ENCODE measurements around the gene DOCK10.

The DOCK10 gene

DNA sequence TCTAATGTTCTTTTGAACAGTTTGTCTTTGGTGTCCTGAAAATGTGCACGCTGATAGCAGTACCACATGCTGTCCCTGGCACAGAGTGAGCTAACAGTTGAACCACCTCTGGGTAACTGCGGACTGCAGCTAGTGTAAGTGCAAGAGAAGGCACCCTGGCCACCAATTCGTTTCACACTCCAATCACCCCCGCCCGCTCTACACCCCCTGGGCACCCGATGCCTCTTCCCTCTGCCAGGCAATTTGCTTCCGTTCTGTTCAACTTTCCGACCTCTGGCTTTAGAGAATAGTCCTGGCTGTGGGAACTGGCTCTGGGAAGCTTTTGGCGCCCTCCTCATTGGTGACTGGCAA, 1.4 kb downstream of the DOCK10 start:
- DNase-seq: peak; percentile 31 to 34

DNA sequence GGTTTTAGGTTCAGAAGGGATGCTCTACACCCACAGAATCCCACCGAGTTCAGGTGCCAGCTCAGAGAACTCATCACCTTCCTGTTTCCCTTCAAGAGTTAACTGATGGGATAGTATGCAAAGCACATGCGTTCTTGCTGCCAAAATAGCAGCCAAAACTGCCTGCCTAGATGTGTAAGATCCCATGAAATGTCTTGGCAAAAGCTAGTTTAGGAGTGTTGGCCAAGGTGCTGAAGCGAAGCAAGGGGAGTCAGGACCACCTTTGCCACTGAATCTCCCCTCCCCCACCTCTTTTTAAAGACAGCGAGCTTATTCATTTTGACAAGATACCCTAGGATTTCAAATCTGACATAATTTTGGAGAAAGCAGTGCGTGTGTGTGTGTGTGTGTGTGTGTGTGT, 2.1 kb downstream of the DOCK10 start:
- DNase-seq: no peak

DNA sequence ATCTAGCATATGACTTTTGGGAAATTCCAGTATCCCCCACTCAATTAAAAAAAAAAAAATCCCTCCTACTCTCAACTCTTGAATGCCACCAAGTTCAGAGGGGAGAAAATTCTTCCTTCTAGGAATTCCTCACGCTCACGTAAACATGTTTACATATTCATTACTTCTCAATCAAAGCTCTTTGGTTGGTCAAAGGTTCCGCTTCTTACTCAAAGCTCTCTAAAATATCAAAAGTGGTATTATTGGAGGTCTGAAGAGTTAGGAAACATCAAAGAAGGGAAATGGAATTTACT, 4.1 kb downstream of the DOCK10 start:
- DNase-seq: no peak

DNA sequence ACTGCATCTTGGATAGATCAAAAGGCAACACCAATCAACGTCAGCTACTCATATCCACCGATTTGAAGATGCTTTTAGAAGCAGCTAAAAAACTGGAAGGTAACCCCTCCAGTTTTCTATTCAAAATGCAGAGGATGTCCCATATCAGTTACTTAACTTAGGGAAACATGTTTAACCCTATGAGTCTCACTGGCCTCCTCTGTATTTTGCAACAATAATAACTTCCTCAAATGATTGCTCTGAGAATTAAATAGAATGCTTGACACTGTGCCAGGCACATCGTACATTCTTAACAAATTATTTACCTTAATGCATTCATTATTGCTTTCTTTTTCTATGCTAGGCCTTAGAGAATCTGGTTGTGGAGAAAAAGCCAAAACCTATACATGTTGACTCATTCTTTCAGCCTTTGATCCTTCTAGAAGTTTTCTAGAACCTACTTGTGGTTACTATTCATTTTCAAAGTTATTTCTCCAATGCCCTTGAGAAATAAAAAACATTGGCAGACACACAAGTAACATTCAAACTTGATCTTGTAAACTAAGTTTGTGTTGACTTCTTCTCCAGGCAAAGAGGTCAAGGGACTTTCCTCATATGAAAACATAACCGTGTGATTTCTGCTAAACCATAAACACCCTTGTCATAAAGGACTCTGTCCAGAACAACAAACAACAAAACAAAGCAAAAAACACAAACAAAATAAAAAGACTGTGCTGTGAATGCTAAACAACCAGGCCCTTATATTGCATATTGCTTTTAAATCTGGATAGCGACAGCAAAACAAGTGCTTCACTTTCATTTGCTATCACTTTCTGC, 4.6 kb downstream of the DOCK10 start:
- no peak for DNase-seq

DNA sequence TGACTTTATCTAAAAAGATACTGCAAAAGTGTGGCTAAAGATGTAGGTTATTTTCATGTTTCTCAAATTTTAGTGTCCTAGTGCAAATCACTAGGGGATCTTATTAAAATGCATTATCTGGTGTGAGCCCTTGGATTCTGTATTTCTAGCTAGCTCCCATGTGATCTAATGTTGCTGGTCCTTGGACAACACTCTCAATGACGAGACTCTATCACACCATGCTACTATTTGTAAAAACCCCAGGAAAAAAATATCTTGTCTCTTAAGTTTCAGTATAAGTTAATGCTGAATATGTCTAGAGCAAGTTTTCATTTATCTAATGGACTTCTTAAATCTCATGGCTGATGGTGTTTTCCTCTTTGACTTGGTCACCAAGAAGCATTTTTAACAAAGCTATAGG, 5.8 kb downstream of the DOCK10 start:
- DNase-seq: no peak

DNA sequence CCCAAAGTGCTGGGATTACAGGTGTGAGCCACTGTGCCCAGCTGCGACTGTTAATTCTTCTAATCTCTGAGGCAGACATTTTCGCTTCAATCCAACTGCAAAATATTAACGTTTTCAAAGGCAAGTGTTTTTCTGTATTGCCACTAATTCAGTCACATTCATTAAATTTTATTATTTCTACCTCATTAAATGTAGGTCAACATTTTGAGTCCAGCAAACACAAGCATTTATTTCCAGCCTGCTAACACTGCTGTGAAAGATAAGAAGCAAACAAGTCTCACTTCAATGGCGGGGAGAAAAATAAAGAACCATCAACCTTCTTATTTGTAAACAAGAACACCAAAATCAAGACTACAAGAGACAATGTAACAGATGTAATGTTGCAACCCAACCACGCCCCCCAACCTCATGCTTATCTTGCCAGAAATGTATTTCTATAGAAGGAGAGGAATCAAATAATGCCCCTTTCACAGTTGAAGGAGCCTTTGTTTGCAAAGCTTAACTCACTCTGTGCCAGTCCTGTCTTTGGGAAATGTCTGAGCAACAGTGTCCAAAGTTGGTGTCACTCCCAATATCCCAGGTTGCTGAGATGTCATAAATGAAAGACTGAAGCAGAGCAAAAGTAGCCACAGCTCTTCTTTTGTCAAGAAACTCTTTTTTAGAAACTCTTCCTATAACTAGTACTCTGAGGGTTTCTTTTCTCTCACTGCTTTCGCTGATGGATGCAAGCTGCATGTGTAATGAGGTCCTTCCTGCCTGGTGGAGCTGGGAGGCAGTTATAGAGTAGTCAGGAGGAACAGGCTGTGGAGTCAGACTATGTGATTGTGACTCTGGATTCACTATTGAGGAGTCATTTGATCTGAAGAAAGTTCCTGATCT, 8.6 kb downstream of the DOCK10 start:
- DNase-seq: no peak

DNA sequence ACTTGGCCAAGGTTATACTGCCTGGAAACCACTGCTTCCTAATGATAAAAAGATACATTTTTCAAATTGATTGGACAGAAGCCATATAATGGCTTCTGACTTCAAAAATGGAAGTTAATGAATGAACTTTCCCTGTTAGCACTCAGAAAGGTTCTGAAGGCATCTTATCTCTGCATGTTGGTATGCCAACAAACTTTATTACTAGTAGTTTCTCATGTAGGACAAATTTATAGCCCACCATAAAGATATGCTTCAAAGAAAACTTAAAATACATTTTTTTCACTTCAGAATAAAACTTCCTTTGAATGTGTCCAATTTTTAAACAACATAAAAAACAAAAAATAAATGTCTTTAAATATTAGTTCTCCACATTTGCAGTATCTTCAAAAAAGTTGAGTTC, 10.0 kb downstream of the DOCK10 start:
- no peak for DNase-seq

DNA sequence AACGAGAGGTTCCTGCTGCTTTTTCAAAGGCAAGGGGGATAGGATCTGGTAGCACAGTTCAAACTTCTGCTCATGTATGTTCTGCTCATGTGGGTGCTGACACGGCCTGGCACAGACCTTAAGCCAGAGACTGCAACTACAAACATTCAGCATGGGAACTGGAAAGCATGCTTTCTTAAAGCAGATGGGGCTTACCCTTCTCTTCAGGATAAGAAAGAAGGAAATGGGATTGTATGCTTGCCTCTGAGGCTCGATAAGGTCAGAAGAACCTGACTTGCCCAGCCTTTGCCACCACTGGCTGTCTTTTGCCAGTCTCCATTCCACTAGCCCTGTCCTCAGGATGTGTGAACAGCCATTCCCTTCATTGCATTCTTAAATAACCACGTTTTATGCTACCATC, 10.7 kb downstream of the DOCK10 start:
- DNase-seq: no peak

DNA sequence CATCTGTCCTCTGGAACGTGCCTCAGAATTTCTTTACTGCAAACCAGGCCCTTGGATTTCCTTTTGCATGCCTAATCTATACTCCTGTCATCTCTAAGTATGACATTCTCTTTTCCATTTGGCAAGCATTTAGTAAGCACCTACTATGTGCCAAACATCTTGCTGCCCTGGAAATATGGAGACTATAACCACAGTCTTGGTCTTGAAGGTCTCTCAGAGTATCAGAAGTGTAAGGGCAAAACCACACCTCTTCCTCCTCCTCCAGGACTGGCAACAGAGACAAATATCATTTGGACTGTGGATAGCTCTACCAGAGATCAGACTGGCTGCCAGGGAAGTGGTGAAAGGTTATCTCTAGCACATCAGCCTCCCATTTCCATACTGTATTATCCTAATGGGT, 11.4 kb downstream of the DOCK10 start:
- no peak for DNase-seq

DNA sequence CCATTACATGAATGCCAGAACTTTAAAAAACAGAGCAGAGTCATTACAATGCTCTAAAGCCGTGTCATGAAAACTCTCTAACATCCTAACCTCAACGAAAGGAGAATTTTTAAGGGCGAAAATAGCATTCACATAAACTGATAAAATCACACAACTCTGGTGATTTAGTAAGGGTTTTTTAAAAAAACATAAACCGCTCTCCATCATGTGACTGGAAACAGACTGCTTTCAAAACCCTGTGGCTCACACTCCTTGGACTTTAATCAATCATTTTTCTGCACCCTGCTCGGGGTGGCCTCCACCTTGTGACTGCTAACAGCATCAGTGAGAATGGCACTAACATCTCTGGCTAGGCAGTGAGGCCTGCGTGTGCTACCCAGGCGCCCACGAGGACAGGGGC, 12.1 kb downstream of the DOCK10 start:
- DNase-seq: peak in 1 of 2 experiments; percentile 22

DNA sequence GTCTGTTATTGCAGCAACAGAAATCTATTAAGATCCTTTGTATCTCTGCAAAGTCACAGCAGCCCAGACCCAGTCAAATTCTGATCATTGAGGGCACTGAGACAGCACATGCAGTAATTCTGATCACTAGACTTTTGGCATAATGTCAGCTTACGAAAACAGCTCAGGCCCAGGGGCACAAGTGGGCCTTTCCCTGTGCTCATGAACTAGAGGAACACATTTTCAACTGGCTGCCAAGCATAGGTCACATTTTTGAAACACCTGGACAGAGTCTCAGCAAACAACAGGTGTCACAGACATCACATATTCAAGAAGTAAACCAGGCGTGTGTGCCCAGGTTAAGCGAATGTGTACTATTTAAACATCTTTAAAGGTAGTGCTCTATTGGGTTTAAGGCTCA, 13.7 kb downstream of the DOCK10 start:
- DNase-seq: no peak

DNA sequence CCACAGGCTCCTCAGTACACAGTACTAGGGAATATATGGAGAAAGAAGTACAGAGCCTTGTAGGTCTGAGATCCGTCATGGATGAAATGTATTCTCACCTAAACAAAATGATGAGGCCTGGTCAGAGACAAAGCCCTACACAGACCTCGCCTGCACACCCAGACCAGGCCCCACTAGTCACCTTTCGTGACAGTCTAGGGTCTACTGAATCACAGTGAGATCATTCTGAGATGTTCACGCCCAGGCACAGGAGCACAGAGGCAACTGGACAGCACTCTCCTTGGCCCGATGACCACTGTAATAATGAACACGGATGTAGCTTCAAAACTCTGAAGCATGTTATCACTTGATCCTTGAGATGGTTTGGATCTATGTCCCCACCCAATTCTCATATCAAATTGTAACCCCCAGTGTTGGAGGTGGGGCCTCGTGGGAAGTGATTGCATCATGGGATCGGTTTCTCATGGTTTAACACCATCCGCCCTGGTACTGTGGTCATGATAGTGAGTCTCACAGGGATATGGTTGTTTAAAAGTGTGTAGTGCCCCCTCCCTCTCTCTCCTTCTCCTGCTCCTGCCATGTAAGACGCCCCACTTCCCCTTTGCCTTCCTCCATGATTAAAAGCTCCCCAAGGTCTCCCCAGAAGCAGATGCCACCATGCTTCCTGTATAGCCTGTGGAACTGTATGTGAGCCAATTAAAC, 15.1 kb downstream of the DOCK10 start:
- peak in 1 of 2 experiments; percentile 36 for DNase-seq

DNA sequence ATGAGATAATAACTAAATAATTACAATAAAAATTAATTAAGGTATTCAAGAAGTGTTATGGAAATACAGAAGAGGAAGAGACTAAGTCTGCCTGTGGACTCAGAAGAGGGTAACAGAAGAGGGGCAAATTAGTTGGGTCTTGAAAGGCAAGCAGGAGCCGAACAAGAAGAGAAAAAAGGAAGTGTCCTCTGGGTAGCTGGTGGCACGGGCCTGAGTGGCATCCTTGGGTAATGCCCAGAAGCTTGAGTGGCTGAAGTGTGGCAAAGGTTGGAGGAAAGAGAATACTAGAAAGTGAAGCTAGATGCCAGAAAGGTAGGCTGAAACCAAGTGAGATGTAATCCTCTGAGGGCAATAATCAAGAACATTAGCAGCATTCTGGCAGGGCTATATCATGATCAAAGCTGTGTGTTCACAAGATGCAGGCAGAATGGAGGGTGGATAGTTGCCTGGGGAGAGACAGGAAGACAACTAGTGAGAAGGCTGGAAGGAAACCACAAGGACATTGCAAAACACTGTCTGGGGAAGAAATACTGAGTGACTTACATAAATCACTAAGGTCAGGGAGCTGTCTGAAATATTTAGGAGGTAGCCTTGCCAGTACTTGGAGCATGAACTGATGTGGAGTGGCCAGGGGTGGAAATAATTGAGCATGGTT, 16.2 kb downstream of the DOCK10 start:
- no peak for DNase-seq

DNA sequence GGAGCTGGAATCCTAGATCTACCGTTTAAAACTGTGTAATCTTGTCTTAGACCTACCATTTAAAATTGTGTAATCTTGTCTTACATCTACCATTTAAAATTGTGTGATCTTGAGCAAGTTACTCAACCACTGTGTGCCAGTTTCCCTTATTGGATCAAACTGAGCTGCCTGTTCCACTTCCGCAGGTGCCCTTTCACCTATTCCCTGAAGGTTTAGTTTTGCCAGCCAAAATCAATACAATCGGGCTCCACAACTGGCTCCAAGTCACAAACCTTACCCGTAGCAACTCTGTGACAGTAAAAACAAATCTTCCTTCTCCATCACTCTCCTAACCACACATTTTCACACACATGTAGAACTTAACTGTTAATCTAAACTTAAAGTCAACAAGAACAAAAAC, 20.1 kb downstream of the DOCK10 start:
- DNase-seq: no peak

DNA sequence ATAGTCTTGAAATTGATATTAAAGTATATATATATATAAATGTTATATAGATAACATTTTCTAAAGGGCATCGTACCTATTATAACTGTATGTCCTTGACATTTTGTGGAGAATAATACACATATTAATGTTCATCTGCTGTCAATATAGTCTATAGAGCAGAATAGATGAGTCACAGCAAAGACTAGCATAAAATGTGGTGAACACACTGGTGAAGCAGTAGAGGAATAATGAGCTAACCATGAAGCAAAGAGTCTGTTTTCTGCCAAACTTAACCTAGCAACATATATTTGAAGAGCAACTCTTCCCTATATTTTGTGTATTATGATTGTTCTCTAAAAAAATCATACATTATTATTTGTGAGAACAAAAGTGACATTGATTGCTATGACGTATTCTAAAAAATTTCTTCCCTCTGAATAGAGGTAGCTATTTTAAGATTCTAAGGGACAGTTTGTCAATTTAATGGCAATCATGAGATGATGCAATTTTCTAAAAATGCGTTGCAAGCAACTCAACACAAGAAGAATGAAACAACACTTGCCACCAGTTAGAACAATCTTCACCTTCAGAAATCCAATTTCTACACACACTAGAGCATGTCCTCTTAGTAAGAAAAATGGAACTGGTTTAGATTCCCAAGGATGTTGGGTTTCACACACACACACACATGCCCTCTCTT, 22.0 kb downstream of the DOCK10 start:
- DNase-seq: no peak

DNA sequence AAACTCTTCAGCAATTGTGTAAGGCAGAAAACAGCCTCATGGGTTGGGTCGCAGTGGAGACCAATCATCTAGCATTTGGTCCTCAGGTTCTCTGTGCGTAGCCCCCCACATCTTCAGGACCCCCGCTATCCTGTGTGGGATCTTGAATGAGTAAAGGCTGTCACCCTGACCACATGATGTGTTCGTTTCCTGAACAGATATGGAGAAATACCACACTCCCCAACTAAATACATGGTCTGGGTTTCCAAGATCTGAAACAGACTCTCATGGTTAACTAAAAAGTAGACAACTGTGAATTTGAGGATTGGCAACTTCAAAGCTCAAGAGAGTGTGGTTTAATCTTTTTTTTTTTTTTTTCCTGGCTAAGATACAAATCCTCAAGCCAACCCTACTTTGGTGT, 23.2 kb downstream of the DOCK10 start:
- no peak for DNase-seq

DNA sequence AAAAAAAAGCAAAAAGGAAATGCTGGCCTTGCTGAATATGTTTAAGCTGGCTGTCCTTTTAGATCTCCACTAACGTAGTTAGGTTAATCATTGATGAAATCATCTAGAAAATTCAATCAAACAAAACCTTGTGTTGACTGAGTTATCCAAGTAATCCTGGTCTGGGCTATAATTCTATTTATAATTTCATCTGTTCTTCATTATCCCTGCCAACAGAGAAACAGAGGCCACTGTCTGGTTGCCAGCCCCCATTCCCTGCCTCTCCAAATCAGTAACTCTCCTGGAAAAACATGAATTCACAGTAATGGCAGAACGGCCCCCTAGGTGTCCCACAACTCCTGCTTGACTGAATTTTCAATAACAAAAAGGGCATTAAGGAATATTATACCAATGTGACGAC, 24.6 kb downstream of the DOCK10 start:
- no peak for DNase-seq

DNA sequence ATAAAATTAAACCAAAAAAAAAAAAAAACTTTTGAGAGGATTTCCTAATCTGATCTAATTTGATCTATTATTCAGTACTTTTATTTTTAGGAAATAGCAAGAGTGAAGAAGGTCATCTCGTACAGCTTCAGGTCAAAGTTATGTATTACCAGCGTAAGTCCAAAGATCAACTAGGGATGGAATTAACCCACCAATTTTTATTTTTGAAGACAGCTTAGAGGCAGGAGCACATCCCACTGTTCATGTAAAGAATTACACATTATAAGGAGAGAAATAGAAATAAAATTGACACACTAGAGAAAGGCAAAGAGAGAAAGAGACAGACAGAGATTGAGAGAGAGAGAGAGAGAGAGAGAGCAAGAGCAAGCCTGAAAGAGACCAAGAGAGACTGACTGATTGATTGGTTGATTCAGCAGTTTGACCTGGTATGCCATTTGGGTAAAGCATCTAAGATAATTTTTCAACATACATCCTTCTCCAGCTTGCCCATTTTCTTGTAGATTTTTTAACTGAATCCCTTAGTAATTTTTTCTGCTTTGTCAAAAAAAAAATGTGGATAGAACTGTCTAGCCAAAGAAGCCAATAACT, 25.1 kb downstream of the DOCK10 start:
- no peak for DNase-seq

DNA sequence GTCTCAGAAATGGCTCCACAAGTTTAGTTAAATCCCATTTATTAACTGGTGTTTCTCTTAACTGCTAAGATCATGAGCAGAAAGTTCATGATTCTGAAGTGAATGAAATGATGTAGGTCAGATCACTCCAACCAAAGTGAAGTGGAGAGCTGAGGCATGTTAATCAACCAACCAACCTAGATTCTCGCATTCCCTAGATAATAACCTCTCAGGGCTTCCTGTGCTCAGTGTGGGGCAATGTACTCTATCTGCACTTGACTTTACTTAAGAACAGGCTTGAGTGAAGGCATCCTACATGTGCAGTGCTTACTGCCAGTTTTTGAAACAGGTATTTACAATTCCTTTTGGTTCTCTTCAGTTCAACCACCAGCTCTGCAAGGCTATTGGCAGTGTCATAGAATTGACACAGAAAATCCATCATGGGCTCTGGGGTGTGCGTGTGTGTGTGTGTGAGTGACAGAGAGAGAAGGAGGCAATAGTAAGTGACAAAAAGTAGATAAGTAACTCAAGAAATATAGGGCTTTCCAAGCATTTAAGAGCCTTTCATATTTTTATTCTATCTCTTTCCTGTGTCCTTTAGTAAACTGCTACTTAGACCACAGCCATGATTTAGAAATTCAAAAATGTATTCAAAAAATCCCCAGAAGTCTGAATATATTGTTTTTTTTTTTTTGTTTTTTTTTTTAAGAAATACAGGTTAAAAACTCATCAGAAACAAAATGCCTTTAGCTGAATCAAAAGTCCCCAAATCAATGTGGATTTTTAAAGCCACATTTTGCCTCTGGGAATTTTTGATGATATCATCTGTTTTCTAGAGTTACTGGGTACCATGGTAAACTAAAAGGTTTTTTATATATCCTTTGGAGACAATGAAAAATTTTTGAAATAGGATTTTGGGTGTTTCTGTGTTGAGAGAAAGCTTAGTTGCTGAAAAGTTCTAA, 28.6 kb downstream of the DOCK10 start:
- DNase-seq: no peak

DNA sequence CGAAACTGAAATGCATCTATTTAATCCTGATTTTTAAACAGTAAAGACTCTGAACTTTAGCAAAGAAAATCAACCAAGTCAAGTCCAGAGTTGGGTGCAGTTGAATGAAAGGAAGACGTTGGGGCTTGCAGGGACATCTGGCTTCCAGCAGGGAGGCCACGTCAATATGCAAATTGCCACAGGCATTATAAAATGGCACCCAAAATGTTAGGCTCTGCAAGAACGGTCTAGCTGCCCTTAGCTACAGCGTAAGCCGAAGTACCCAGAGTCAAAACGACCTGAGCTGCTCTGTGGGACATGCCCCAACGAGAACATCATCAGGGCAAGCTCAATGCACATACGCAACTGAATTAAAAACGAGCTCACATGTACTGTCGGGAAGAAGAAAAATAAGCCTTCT, 30.7 kb downstream of the DOCK10 start:
- no peak for DNase-seq

DNA sequence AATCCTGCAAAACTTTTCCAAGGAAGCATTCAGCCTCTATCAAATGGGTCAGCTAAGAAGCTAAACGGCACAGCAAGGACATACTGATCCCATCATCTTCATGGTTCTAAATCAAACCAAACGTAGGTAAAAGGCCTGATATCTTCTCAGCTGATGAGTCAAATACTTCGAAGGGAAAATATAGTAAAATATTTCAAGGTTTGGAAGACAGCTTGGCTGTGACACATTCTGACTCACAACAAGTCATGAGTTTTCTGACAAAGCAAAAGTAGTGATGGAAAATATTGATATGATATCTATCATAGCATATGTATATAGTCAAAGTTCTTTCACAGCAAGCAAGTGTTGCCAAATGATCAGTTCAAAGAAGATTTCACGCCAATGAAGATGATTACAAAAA, 31.5 kb downstream of the DOCK10 start:
- DNase-seq: peak in 1 of 2 experiments; percentile 23

Measured in stimulated activated CD4-positive, alpha-beta T cell treated with anti-CD3 and anti-CD28 coated beads, Interleukin-4, amount 100 ng/mL, for 4 hours (primary cell).